ENCODE results near the gene LGI2. TPM values are rescaled to one million over a fixed set of nuclear protein-coding genes. Genes with fewer than 3 reads are reported as not detected.
A peak's percentile ranks its signal among the peaks of the same experiment; 100 is the strongest.

The LGI2 gene
- total and polyA plus RNA-seq, 2 experiments from 2014 or later = 0.89 to 3.6 TPM

DNA sequence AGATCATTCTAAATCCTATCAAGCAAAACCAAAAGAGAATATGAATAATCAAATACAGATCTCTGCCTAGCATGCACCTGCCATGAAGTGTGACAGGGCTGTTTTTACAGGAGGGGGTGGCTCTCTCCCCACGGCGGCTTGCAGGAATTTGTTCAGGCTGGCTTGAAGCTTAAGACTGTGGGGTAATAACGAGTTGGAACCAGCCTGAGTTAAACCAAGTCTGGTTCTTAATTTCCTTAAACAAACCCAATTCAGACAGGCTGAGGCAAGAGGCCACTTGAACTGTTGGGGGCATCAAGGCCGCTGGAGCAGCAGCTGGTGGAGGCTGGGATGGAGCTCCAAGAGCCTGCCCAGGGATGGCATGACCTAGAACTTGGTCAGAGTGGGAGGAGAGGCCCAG, 45.1 kb upstream of the LGI2 start:
- Histone ChIP-seq H3K9me2 (replicated peaks; ENCODE audit: insufficient read depth) (no peaks in the 10 kb centered on the region), H2AFZ (no peak overlapping the region), H3K4me3 (no peak overlapping the region), H3K27me3 (no peaks in the 10 kb centered on the region), H3K79me2 (no peaks in the 10 kb centered on the region), H3K27ac (no peak overlapping the region), H4K20me1 (ENCODE audit: insufficient read depth, poor library complexity, severe bottlenecking) (no peaks in the 10 kb centered on the region), H3K36me3 (replicated peaks; ENCODE audit: insufficient read depth, low read depth) (no peaks in the 10 kb centered on the region), H3K4me1 (ENCODE audit: insufficient read depth) (no peaks in the 10 kb centered on the region), H3K9me3 (ENCODE audit: low read depth) (no peaks in the 10 kb centered on the region), H3K4me2 (no peak overlapping the region)
- no peak for DNase-seq (ENCODE audit: low spot score)
- TF ChIP-seq EZH2 (IDR thresholded peaks at IDR 0.05; ENCODE audit: borderline replicate concordance) (no peak), EZH2phosphoT487 (IDR thresholded peaks at IDR 0.05; ENCODE audit: low read depth, severe bottlenecking, unreplicated experiment) (no peak)
- TF ChIP-seq, protein P1, sequence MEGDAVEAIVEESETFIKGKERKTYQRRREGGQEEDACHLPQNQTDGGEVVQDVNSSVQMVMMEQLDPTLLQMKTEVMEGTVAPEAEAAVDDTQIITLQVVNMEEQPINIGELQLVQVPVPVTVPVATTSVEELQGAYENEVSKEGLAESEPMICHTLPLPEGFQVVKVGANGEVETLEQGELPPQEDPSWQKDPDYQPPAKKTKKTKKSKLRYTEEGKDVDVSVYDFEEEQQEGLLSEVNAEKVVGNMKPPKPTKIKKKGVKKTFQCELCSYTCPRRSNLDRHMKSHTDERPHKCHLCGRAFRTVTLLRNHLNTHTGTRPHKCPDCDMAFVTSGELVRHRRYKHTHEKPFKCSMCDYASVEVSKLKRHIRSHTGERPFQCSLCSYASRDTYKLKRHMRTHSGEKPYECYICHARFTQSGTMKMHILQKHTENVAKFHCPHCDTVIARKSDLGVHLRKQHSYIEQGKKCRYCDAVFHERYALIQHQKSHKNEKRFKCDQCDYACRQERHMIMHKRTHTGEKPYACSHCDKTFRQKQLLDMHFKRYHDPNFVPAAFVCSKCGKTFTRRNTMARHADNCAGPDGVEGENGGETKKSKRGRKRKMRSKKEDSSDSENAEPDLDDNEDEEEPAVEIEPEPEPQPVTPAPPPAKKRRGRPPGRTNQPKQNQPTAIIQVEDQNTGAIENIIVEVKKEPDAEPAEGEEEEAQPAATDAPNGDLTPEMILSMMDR (IDR thresholded peaks at IDR 0.05; ENCODE audit: poor library complexity) = no peak
- WGBS (ENCODE audit: low lambda C conversion rate, missing lambda C conversion rate) = 49% methylated on average over 4 of the region's 4 CpGs

DNA sequence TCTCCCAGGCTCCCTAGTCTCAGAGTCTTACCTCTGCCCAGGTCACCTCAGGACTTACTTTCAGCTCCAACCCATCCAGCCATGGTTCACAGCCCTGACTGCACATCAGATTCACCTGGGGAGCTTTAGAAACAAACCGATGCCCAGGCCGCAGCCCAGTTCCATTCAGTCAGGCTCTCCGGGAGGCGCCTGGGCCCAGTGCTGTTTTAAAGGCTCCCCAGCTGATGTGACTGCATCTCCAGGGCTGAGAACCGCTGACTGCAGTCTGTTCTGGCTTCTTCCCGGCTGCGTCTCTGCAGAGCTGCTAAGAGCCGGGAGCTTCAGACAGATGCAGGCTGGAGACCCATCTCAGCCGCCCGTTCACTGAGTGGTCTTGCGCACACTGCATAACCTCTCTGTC, 44.4 kb upstream of the LGI2 start:
- no peaks in the 10 kb centered on the region for H3K79me2 ChIP-seq
- TF ChIP-seq EZH2 (IDR thresholded peaks at IDR 0.05; ENCODE audit: borderline replicate concordance) (no peak), EZH2phosphoT487 (IDR thresholded peaks at IDR 0.05; ENCODE audit: low read depth, severe bottlenecking, unreplicated experiment) (no peak)
- TF ChIP-seq, protein P1 (IDR thresholded peaks at IDR 0.05; ENCODE audit: poor library complexity) = no peak
- H3K9me3 ChIP-seq (ENCODE audit: low read depth) = no peaks in the 10 kb centered on the region
- no peaks in the 10 kb centered on the region for H3K27me3 ChIP-seq
- WGBS (ENCODE audit: low lambda C conversion rate, missing lambda C conversion rate) = 65% methylated on average over 11 of the region's 11 CpGs
- no peak overlapping the region for H2AFZ ChIP-seq
- no peaks in the 10 kb centered on the region for H3K4me1 ChIP-seq (ENCODE audit: insufficient read depth)
- no peak for DNase-seq (ENCODE audit: low spot score)
- no peaks in the 10 kb centered on the region for H3K9me2 ChIP-seq (replicated peaks; ENCODE audit: insufficient read depth)
- H3K4me2 ChIP-seq = no peak overlapping the region
- no peak overlapping the region for H3K27ac ChIP-seq
- no peaks in the 10 kb centered on the region for H3K36me3 ChIP-seq (replicated peaks; ENCODE audit: insufficient read depth, low read depth)
- no peak overlapping the region for H3K4me3 ChIP-seq
- H4K20me1 ChIP-seq (ENCODE audit: insufficient read depth, poor library complexity, severe bottlenecking) = no peaks in the 10 kb centered on the region

DNA sequence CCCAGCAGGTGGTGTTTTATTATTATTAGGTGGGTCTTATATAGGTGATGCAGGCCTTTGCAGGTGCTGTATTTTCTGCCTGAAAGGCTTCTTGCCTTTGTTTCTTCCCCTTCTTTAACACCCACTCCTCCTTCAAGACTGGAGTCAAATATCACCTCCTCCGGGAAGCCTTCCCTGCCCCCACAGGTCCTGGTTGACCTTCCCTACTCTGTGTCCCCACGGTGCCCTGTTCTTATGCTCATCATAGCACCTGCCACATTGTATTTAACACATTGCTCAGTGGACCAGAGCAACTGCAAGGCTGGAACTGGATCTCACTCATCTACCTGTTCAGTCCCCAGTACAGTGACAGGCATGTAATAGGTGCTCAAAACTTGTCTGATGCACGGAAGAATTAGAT, 39.8 kb upstream of the LGI2 start:
- Histone ChIP-seq H3K27me3 (no peaks in the 10 kb centered on the region), H2AFZ (no peak overlapping the region), H3K4me2 (no peak overlapping the region), H3K9me2 (replicated peaks; ENCODE audit: insufficient read depth) (no peaks in the 10 kb centered on the region), H3K9me3 (ENCODE audit: low read depth) (no peaks in the 10 kb centered on the region), H3K4me3 (no peak overlapping the region), H3K4me1 (ENCODE audit: insufficient read depth) (no peaks in the 10 kb centered on the region), H3K79me2 (no peaks in the 10 kb centered on the region), H3K27ac (no peak overlapping the region), H4K20me1 (ENCODE audit: insufficient read depth, poor library complexity, severe bottlenecking) (no peaks in the 10 kb centered on the region), H3K36me3 (replicated peaks; ENCODE audit: insufficient read depth, low read depth) (no peaks in the 10 kb centered on the region)
- 70% methylated on average over 3 of the region's 3 CpGs for WGBS (ENCODE audit: low lambda C conversion rate, missing lambda C conversion rate)
- TF ChIP-seq EZH2 (IDR thresholded peaks at IDR 0.05; ENCODE audit: borderline replicate concordance) (no peak), EZH2phosphoT487 (IDR thresholded peaks at IDR 0.05; ENCODE audit: low read depth, severe bottlenecking, unreplicated experiment) (no peak)
- TF ChIP-seq, protein P1 (IDR thresholded peaks at IDR 0.05; ENCODE audit: poor library complexity) = no peak
- DNase-seq (ENCODE audit: low spot score) = no peak

DNA sequence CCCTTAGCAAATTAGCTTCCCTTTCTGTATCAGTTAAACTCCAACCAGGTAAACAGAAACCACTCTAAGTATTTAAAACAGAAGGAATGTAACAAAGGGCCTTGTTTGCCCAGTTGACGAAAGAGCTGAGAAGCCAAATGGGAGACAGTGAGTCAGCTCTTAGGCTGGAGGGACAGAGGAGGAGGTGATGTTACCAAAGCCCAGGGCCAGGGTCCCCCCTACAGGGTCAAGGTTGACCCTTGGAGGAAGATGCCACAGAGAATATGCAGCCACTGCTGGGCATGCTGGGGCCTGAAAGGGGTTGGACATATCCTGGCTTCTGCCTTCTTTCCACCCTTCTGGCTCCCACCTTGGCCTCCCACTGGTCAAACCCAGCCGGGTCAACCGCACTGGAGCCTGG, 38.3 kb upstream of the LGI2 start:
- Histone ChIP-seq H3K79me2 (no peaks in the 10 kb centered on the region), H3K9me3 (ENCODE audit: low read depth) (no peaks in the 10 kb centered on the region), H3K4me2 (no peak overlapping the region), H3K9me2 (replicated peaks; ENCODE audit: insufficient read depth) (no peaks in the 10 kb centered on the region), H4K20me1 (ENCODE audit: insufficient read depth, poor library complexity, severe bottlenecking) (no peaks in the 10 kb centered on the region), H3K4me1 (ENCODE audit: insufficient read depth) (no peaks in the 10 kb centered on the region), H3K27me3 (no peaks in the 10 kb centered on the region), H3K36me3 (replicated peaks; ENCODE audit: insufficient read depth, low read depth) (no peaks in the 10 kb centered on the region), H2AFZ (no peak overlapping the region), H3K4me3 (no peak overlapping the region), H3K27ac (peak overlapping the region; percentile 85)
- DNase-seq (ENCODE audit: low spot score) = peak; percentile 38
- 68% methylated on average over 3 of the region's 3 CpGs for WGBS (ENCODE audit: low lambda C conversion rate, missing lambda C conversion rate)
- TF ChIP-seq EZH2 (IDR thresholded peaks at IDR 0.05; ENCODE audit: borderline replicate concordance) (no peak), EZH2phosphoT487 (IDR thresholded peaks at IDR 0.05; ENCODE audit: low read depth, severe bottlenecking, unreplicated experiment) (no peak)
- TF ChIP-seq, protein P1 (IDR thresholded peaks at IDR 0.05; ENCODE audit: poor library complexity) = no peak
